ENCODE measurements around the gene ST8SIA1.

DNA sequence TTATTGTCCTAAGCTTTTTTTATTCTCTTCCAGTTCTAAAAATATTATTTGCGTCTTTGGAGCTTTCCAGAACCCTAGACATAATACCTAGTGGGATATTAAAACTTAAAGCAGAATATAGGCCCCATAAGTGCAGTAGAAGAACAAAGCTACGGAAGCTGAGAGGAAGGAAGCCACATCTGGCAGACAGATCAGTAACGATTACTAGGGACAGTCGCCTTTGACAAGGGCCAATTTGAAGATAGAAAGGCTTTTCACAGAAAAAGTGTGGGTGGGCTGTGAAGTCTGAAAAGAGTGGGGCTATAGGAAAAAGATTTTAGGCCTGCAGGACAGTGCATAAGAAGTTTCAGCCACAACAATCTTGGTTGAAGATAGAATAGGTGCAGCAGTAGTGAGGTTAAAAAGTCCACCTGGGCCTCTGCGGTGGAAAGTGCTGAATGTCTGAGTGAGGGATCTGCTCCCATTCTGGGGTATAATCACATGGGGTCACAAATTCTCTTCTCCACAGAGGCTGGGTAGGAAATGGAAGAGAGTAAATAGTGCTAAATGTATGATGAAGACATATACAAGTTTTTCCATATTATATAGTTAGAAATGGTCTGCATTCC lies 174.0 kb downstream of the ST8SIA1 start:
- TF ChIP-seq HDGF (IDR thresholded peaks at IDR 0.05; ENCODE audit: borderline replicate concordance) (no peak), TARDBP (IDR thresholded peaks at IDR 0.05) (no peak), SP1 (IDR thresholded peaks at IDR 0.05) (no peak), CTBP1 (IDR thresholded peaks at IDR 0.05; ENCODE audit: borderline replicate concordance) (no peak), ELF4 (IDR thresholded peaks at IDR 0.05) (no peak), FOXK2 (IDR thresholded peaks at IDR 0.05) (no peak), PKNOX1 (IDR thresholded peaks at IDR 0.05) (no peak), L3MBTL2 (conservative IDR thresholded peaks at IDR 0.05) (no peak), ZNF384 (IDR thresholded peaks at IDR 0.05) (no peak)
